Nephron progenitor cell (in vitro differentiated cells): ENCODE results near the gene SNAP25.

Experiments
- DNase-seq: peaks from one replicate; pipeline ENCODE4 v3.0.0; 2021
- H3K27ac Mint-ChIP-seq: 2 replicates; pipeline ENCODE4 v1.8.0; 2021; ENCODE audit warnings: mild to moderate bottlenecking, moderate library complexity, mixed read lengths
- H3K27me3 Mint-ChIP-seq: 2 replicates; pipeline ENCODE4 v1.8.0; 2021; ENCODE audit warnings: mild to moderate bottlenecking, low read depth, mixed read lengths; ENCODE audit not compliant: poor library complexity
- H3K36me3 Mint-ChIP-seq: 2 replicates; pipeline ENCODE4 v1.8.0; 2021; ENCODE audit warnings: low read depth, mixed read lengths
- H3K4me1 Mint-ChIP-seq: 2 replicates; pipeline ENCODE4 v1.8.0; 2021; ENCODE audit warnings: mixed read lengths
- H3K4me3 Mint-ChIP-seq: 2 replicates; pipeline ENCODE4 v1.8.0; 2021; ENCODE audit warnings: mild to moderate bottlenecking, moderate library complexity, mixed read lengths
- H3K9me3 Mint-ChIP-seq: 2 replicates; pipeline ENCODE4 v1.8.0; 2021; ENCODE audit warnings: mild to moderate bottlenecking, moderate library complexity, mixed read lengths
- TF ChIP-seq, protein P1 (sequence below): fragments of 200-600 bp; sonication (generic); IDR thresholded peaks from 2 replicates; pipeline ENCODE4 v1.5.0; 2021; ENCODE audit warnings: antibody characterized with exemption

SNAP25 gene

DNA sequence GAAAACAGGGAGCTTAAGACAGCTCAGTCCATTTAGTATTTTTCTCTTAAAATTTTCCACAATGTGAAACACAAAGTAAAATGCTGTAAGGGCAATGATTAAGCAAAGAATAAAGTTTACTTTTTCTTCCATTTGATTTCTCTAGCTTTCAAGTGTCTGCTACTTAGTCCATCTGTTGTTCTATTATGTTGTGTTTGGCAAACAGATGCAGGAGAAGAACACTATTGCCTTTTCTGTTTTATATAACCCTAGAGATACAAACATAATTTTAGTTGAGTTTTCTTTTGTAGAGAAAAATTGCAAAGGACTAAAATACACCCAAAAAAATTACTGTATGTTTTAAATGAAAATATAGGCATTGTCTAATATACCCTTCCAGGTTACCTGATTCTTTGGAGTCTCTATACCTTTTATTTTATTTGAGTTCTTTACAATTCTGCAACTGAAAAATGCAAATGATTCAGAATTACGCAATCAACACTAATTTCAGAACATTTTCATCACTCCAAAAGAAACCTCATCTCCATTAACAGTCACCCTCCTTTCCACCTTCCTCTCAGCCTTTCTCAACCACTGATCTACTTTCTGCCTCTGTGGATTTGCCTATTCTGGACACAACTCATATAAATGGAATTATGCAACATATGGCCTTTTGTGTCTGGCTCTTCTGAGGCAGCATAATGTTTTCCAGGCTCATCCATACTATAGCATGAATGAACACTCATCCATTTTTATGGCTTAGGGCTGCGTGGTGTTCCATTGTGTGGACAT lies 118.5 kb downstream of the SNAP25 start:
- H3K36me3 Mint-ChIP-seq, result no peaks in the 10 kb centered on the region
- TF ChIP-seq, protein P1, sequence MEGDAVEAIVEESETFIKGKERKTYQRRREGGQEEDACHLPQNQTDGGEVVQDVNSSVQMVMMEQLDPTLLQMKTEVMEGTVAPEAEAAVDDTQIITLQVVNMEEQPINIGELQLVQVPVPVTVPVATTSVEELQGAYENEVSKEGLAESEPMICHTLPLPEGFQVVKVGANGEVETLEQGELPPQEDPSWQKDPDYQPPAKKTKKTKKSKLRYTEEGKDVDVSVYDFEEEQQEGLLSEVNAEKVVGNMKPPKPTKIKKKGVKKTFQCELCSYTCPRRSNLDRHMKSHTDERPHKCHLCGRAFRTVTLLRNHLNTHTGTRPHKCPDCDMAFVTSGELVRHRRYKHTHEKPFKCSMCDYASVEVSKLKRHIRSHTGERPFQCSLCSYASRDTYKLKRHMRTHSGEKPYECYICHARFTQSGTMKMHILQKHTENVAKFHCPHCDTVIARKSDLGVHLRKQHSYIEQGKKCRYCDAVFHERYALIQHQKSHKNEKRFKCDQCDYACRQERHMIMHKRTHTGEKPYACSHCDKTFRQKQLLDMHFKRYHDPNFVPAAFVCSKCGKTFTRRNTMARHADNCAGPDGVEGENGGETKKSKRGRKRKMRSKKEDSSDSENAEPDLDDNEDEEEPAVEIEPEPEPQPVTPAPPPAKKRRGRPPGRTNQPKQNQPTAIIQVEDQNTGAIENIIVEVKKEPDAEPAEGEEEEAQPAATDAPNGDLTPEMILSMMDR, result no peak
- no peak overlapping the region for H3K4me3 Mint-ChIP-seq
- H3K9me3 Mint-ChIP-seq, result peaks cover 4% of the 10 kb centered on the region
- no peak overlapping the region for H3K27ac Mint-ChIP-seq
- DNase-seq, result no peak
- peaks cover 4% of the 10 kb centered on the region for H3K27me3 Mint-ChIP-seq
- peaks cover 34% of the 10 kb centered on the region for H3K4me1 Mint-ChIP-seq

DNA sequence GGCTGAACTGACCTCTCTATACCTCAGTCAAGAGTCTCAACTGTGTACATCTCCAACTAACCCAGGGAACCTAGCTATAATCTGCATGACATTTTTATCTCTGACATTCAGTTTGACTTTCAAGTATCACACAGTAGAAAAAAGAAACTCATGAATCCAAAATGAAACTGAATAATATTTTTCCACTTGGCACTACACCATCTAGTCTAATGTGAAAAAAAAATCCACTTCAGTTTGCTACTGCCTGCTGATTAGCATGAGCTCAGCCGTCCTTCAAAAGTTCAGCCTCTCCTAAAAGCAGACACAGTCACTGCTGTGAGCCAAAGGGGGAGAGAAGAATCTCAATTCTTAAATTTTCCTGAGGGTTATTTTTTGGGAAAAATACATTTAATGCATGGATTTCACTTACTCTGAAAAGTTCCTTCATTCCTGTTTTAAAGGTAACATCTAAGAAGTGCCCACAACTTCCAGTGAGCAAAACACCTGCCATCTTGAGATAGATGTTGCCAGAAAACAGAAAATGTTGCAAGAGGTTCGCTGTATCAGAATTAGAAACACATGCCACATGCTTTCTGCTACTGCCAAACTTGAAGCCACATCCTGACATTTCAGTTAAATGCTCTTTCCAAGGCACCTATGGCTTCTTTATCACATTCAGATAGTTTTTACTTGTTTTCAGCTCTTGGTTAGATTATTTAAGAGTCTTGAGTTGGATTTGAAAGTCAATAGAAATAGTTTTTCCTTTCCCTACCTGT lies 120.0 kb downstream of the SNAP25 start:
- H3K4me1 Mint-ChIP-seq, result peaks cover 19% of the 10 kb centered on the region
- TF ChIP-seq, protein P1, result no peak
- no peaks in the 10 kb centered on the region for H3K36me3 Mint-ChIP-seq
- peaks cover 14% of the 10 kb centered on the region for H3K9me3 Mint-ChIP-seq
- H3K27me3 Mint-ChIP-seq, result peaks cover 4% of the 10 kb centered on the region
- H3K27ac Mint-ChIP-seq, result peak overlapping the region; percentile 39
- no peak for DNase-seq
- no peak overlapping the region for H3K4me3 Mint-ChIP-seq

DNA sequence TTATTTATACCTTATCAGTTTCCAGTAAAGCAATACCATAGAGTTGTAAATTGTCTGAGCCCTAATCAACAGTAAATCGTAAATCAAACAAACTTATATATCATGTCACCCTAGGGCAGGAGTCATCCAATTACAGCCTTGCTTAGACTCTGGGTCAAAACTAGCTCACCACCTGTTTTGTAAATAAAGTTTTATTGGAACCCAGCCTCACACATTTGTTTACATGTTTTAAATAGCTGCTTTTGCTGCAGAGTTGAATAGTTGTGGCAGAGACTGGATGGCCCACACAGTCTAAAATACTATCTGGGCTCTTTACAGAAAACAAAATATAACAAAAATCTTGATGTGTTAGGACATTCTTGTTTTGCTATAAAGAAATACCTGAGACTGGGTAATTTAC lies 121.0 kb downstream of the SNAP25 start:
- no peaks in the 10 kb centered on the region for H3K36me3 Mint-ChIP-seq
- no peak for DNase-seq
- peaks cover 4% of the 10 kb centered on the region for H3K27me3 Mint-ChIP-seq
- no peak overlapping the region for H3K27ac Mint-ChIP-seq
- TF ChIP-seq, protein P1, result no peak
- peaks cover 11% of the 10 kb centered on the region for H3K4me1 Mint-ChIP-seq
- H3K9me3 Mint-ChIP-seq, result peaks cover 16% of the 10 kb centered on the region
- no peak overlapping the region for H3K4me3 Mint-ChIP-seq

DNA sequence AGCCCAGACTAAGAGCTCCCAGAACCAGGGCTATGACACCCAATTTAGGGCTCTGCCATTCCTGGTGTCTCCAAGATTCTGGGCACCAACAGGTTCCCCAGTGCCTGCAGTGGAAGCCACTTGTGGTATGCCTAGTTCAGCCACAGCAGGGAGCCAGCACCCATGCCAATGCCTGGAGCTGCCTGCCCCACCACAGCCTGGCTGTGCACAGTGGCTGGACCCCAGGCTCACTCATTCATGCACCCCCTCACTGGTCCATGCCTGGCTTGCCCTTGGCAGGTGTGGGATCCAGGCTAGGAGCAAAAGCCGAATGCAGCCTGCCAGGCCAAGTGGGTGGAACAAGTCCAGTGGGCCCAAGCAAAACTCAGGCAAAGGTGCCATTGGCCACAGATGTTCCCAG lies 123.5 kb downstream of the SNAP25 start:
- Mint-ChIP-seq H3K27me3 (peaks cover 4% of the 10 kb centered on the region), H3K36me3 (no peaks in the 10 kb centered on the region), H3K27ac (no peak overlapping the region), H3K4me3 (no peak overlapping the region), H3K9me3 (peaks cover 16% of the 10 kb centered on the region), H3K4me1 (no peaks in the 10 kb centered on the region)
- no peak for DNase-seq
- TF ChIP-seq, protein P1, result no peak

DNA sequence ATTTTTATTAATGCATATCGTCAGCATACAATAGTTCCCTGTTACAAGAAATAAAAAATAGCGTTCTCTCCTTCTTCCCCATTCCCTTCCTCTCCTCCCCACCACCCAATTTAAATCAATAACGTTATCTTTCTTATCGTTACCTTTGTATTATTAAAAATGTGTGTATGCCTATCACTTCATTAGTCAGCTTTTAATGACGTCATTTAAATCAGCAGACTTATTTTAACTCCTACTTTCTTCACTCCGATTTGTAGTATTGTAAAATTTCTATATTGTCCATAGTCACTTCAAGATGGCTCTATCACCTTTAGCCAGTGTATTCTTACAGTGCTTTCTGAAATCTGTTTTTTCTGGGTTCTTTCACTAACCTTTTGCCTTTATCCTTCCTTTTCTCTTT lies 126.3 kb downstream of the SNAP25 start:
- Mint-ChIP-seq H3K36me3 (no peaks in the 10 kb centered on the region), H3K27ac (no peak overlapping the region), H3K4me3 (no peak overlapping the region), H3K4me1 (no peaks in the 10 kb centered on the region), H3K9me3 (peaks cover 16% of the 10 kb centered on the region), H3K27me3 (no peaks in the 10 kb centered on the region)
- TF ChIP-seq, protein P1, result no peak
- no peak for DNase-seq
